Measurements from ENCODE around the gene ID2. TPM values are rescaled to one million over a fixed set of nuclear protein-coding genes. Genes with fewer than 3 reads are reported as not detected.

The ID2 gene
- total RNA-seq, 1 donor, result 118 TPM

GRCh38 chr2:8684540-8684877 lies 2.7 kb downstream of the ID2 start:
- DNase-seq (ENCODE audit: low read depth), result no peak
- peak overlapping the region; percentile 45 for H3K4me3 ChIP-seq (ENCODE audit: low read depth, low read length)
- TF ChIP-seq CTCF (IDR thresholded peaks at IDR 0.05; ENCODE audit: insufficient read depth, low read depth, low read length), result no peak

DNA sequence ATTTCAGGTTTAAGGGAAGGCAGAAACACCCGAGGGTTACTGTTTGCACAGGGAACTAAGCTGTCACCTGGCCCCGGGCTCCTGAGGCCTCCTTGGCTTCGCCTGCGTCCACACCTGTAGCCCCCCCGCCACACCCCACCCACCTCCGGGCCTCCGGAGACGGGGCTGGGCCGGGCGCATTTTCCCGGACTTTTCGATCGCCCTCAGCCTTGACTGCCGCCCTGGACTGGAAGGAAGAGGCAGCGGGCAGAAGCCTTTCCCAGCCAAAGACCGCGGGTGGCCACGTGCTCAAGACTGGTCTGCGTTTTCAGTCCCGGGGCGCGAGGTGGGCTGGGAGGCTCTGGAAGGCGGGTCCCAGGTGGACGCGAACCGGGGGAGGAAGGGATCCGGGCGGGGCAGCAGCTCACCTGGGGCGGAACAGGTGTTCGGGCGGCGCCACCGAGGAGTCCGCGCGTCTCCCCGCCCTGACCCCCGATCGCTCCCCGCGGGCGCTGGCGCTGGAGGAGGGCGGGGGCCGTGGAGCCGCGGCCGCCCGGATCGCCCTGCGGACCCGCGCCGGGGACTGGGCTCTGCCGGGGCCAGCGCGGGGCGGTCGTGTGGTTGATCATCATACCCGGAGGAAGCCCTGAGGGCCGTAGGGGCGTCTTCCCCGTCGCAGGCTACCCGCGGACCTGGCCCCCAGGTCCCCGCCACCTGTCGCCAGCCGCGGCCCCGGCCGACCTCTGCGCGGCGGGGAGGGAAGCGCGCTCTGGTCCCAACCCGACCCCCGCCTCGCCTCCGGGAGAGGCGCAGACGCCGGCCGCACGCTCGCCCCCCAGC lies 3.2 kb downstream of the ID2 start:
- peak overlapping the region; percentile 45 for H3K4me3 ChIP-seq (ENCODE audit: low read depth, low read length)
- no peak for DNase-seq (ENCODE audit: low read depth)
- TF ChIP-seq CTCF (IDR thresholded peaks at IDR 0.05; ENCODE audit: insufficient read depth, low read depth, low read length), result no peak

DNA sequence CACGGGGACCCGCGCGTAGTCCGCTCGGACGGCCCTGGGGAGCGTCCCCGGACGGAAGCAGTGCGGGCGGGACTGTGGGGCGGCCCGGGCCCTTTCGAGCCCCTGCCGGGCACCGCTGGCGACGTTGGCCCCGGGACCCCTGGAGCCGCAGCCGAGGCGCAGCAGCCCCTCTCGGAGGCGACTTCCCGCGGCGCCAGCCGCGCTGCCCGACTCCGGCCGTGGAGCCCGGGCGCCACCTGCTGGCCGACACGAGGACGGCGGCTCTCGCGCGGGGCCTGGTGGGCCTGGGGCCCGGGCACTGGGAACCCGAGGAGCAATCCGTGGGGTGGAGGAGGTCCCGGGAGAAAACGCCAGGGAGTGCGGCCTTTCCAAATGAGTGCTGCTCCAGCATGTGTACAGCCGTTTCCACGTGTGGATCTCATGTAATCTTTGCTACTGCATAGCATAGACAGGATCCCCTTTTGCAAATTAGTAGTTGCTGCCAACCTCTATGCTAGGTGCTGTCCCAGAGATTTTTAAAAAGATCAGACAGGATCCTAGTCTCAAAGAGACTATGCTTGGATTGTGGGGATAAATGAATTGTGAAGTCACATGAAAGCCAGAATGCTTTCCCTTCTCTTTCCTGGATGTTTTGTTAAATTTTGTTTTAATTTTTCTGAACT lies 4.0 kb downstream of the ID2 start:
- no peak for DNase-seq (ENCODE audit: low read depth)
- peak overlapping the region; percentile 45 for H3K4me3 ChIP-seq (ENCODE audit: low read depth, low read length)
- peak; percentile 83 for TF ChIP-seq CTCF (IDR thresholded peaks at IDR 0.05; ENCODE audit: insufficient read depth, low read depth, low read length)

DNA sequence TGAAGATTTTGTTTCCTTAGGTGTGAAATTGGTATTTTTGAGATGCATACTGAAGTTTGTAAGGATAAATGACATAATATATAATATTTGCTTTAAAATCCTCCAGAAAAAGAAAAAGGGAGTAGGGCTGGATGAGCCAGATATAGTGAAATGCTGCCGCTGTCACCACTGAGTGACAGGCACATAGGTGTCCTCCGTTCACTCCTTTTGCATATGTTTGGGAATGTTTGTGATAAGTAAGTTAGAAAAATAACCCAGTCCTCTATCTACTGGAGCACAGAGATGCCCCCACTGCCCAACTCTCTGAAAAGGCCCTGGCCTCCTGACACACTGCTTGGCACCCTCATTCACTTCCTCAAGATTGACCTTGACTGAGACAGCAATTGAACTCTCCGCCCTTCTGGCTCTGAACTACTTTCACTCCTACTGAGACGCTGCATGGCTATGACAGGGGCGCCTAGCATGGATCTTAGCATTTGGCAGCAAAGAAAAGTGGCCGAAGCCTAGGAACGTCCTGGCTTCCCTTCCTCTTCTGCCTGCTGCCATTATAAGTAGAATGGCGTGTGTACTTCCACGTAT lies 10.1 kb downstream of the ID2 start:
- no peak for DNase-seq (ENCODE audit: low read depth)
- no peak overlapping the region for H3K4me3 ChIP-seq (ENCODE audit: low read depth, low read length)
- TF ChIP-seq CTCF (IDR thresholded peaks at IDR 0.05; ENCODE audit: insufficient read depth, low read depth, low read length), result no peak

- no peak overlapping the region for H3K4me3 ChIP-seq (ENCODE audit: low read depth, low read length)
- no peak for DNase-seq (ENCODE audit: low read depth)
- no peak for TF ChIP-seq CTCF (IDR thresholded peaks at IDR 0.05; ENCODE audit: insufficient read depth, low read depth, low read length)
These were observed 10.9 kb downstream of the ID2 start for GRCh38 chr2:8692783-8693156.

DNA sequence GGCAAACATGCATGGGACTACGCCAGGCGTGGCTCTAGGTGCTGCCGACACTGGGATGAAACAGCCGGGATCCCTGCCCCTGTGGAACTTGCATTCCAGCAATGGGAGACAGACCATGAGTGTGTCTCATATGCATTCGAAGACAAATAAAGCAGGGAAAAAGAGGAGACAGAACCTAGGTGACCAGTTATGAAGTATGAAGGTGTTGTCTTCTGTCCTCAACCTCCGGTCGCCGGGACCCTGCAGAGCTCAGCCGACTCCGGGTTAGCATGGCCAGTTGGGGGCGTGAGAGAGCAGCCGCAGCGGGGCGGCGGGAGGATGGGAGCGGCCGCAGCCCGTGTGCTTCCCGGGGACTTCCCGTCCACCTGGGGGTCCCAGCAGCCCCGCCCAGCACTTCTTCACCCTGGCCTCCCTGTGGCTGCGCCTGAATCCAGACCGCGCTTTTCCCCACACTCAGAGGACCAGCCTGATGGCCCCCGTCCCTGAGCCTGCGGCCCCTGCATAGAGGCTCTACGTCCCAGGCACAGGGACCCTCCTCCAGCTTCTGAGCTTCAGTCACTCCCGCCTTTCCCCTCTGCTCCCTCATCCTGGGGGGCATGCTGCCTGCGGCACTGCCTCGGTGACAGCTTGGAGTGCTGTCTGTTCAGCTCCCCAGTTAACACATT lies 11.4 kb downstream of the ID2 start:
- H3K4me3 ChIP-seq (ENCODE audit: low read depth, low read length), result peak overlapping the region; percentile 42
- peak; percentile 67 for TF ChIP-seq CTCF (IDR thresholded peaks at IDR 0.05; ENCODE audit: insufficient read depth, low read depth, low read length)
- DNase-seq (ENCODE audit: low read depth), result no peak

Data from fibroblast of villous mesenchyme (primary cell).